GM10248 (cell line): ENCODE results near the gene GRIK5.

Experiments used
- CTCF ChIA-PET: fragments of 300-600 bp; sonication (Branson Sonifier 250); formaldehyde crosslinking; extraction: SDS; loops from one replicate; lab custom pipeline; 2021; ENCODE audit warnings: antibody characterized with exemption; lab: Yijun Ruan, JAX
- POLR2A ChIA-PET: fragments of 350-650 bp; sonication (Branson Sonifier 250); formaldehyde crosslinking; extraction: SDS; loops from one replicate; lab custom pipeline; 2020; ENCODE audit warnings: antibody characterized with exemption; lab: Yijun Ruan, JAX
- DNase-seq: peaks from one replicate; pipeline ENCODE4 v3.0.0; 2012; ENCODE audit errors: extremely low spot score
- TF ChIP-seq, protein P1 (sequence below): IDR thresholded peaks from 2 replicates; pipeline ENCODE4 v1.5.1; 2012; ENCODE audit warnings: mild to moderate bottlenecking, low read depth; ENCODE audit errors: extremely low read depth, missing control alignments, control extremely low read depth

Gene GRIK5

DNA sequence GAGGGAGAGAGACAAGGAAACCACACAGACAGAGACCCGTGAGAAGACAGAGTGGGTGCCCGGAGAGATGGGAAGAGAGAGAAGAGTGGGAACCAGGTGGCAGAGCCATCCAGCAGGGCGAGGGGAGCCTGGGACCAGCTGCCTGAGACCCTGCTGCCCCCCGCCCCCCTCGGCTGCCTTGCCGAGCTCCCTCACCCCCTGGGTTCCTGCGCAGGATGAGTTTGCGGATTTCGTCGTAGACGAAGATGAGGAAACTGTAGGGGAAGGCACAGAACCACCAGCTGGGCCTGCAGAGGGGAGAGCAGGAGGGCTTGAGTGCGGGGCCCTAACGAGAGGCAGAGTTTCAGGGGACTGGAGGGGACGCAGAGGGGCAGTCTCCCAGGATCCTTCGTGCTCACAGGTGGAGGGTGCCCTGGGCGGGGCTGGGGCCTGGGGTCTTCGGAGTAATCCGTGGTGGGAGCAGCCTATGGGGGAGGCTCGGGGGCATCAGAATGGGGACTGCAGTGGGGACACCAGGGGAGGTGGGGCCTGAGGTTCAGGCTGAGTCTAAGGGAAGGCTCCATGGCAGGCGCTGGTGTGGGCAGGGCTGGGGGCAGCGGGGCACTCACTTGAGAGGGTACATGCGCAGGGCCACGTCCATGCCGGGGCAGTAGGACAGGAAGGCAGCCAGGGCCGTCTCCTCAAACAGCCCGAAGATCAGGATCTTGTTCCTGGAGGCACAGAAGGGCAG, 102.8 kb downstream of the GRIK5 start:
- TF ChIP-seq, protein P1, sequence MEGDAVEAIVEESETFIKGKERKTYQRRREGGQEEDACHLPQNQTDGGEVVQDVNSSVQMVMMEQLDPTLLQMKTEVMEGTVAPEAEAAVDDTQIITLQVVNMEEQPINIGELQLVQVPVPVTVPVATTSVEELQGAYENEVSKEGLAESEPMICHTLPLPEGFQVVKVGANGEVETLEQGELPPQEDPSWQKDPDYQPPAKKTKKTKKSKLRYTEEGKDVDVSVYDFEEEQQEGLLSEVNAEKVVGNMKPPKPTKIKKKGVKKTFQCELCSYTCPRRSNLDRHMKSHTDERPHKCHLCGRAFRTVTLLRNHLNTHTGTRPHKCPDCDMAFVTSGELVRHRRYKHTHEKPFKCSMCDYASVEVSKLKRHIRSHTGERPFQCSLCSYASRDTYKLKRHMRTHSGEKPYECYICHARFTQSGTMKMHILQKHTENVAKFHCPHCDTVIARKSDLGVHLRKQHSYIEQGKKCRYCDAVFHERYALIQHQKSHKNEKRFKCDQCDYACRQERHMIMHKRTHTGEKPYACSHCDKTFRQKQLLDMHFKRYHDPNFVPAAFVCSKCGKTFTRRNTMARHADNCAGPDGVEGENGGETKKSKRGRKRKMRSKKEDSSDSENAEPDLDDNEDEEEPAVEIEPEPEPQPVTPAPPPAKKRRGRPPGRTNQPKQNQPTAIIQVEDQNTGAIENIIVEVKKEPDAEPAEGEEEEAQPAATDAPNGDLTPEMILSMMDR, result no peak
- CTCF ChIA-PET, result no interaction called here

DNA sequence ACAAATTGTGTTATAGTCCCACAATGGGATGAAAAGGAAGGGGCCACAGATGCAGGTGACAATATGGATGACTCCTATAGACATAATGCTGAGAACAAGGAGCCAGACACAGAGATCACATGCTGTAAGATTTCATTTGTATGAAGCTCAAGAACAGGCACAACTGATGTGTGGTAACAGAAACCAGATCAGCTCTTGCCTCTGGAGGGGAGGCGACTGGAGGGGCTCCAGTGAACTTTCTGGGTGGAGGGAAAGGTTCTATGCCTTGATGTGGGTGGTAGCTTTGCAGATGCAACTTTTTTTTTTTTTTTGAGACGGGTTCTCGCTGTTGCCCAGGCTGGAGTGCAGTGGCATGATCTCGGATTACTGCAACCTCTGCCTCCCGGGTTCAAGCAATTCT, 104.9 kb downstream of the GRIK5 start:
- TF ChIP-seq, protein P1, result no peak
- ChIA-PET POLR2A (no interaction called here), CTCF (interaction anchor here (1.4 to 1.6 kb wide), 2 partner anchors 20 to 63 kb away, joined by 5 to 6 read pairs; no protein-coding TSS in a partner anchor)
- DNase-seq, result no peak

More for the DNA sequence above, 102.8 kb downstream of the GRIK5 start:
- DNase-seq, result no peak
- POLR2A ChIA-PET, result no interaction called here

DNA sequence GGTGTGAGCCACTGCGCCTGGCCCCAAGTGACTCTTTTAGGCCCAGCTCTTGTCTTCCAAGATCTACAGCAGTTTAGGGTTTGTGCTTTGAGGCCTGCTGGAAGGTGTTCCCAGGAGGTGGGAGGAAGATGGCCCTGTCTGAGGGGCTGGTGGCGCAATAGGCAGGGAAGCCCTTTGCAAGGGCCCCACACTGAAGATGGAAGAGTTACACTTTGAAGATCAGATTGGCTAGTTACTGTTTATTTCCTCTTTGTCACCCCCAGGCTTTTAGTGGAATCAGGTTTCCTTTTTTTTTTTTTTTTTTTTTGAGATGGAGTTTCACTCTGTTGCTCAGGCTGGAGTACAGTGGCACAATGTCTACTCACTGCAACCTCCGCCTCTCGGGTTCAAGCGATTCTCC, 109.0 kb downstream of the GRIK5 start:
- ChIA-PET POLR2A (interaction anchor here (0.6 kb wide), 1 partner anchor 90 kb away, joined by 3 read pairs; no protein-coding TSS in a partner anchor), CTCF (interaction anchor here (1.3 to 3.8 kb wide), 2 partner anchors 14 to 88 kb away, joined by 3 to 23 read pairs; no protein-coding TSS in a partner anchor)
- TF ChIP-seq, protein P1, result no peak
- DNase-seq, result no peak

DNA sequence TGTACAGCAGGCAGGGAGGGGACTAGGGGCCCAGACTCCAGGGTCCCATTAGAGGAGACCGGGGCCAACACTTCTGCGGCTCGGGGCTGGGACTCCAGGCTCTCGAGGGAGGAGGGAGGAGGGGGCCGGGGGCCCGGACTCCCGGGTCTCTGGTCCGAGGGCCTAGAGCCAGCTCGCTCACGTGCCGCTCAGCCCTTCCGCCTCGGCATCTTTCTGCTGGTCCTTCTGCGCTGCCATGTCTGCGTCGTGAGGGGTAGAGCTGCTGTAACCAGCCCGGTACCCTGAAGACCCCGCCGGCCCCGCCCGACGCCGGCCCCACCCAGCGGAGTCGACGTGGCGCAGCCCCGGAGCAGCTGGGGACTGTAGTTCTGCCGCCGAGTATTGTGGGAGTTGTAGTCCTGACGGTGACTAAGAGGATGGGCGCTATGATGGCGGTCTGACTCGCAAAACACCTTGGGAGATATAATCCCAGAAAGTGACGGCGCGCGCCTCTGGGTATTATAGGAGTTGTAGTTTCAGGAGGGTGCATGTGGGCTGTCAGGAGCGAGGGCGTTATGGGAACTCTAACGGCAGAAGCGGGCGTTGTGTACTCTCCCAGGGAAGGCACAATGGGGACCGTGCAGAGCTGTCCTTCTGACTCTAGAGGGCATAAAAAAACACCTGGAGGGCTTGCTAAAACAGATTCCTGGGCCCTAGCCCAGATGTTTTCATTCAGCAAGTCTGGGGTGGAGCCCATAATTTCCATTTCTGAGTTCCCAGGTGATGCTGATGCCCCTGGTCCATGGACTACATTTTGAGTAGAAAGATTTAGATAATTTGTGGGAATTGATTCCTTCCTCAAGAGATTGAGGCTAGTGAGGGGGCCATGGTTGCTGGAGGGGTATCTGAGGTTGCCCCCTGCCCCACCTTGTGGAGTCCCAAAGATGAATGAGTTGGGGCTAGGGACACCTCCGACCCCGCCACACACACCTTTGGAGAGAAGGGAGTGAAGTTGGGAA, 110.7 kb downstream of the GRIK5 start, which contains the start of gene RABAC1:
Gene RABAC1 (minus strand): TSS at position 266 of the 998 bp plus-strand sequence. CDS start 29 bp downstream, at position 237.
- TF ChIP-seq, protein P1, result peak; percentile 32
- POLR2A ChIA-PET, result interaction anchor here (1.9 to 3.9 kb wide), 2 partner anchors 87 to 100 kb away, joined by 4 to 13 read pairs; partner anchors contain the start of gene RPS19
- DNase-seq, result peak; percentile 95
- CTCF ChIA-PET, result interaction anchor here (1.1 to 4.3 kb wide), 9 partner anchors 12 to 206 kb away, joined by 3 to 32 read pairs (median 6); partner anchors contain the start of gene ERFL

DNA sequence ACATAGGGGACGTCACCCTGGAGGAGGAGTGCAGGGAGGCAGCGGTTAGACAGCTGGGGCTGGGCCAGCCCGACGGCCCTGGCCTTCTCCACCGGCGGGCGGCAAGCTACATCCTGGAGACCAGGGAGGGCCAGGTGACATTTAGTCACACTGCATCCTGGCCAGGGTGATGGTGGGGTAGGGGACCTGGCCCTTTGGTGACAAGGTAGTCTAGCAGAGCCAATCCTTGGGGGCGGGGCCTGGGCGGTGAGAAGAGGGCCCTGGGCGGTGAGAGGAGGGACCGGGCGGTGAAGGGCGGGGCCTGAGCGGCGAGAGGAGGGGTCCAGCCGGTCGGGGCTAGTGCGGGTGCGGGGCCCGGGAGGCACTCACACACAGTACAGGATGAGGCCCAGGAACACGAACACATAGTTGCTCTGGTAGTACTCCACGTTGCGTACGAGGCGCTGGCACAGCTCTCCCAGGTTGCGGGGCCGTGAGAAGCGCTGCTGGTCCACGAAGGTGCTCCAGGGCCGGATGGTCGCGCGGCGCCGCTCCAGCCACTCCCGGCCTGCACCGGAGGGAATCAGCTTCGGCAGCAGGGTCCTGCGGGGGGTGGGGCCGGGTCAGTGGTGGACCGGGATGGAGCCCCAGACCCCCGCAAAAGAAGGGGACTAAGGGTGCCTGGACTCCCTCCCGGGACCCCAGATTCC, 111.5 kb downstream of the GRIK5 start:
- TF ChIP-seq, protein P1, result no peak
- peak; percentile 86 for DNase-seq
- POLR2A ChIA-PET, result interaction anchor here (0.5 to 3.9 kb wide), 3 partner anchors 60 to 99 kb away, joined by 4 to 13 read pairs (median 9); partner anchors contain the start of gene RPS19
- CTCF ChIA-PET, result interaction anchor here (0.9 to 4.3 kb wide), 16 partner anchors 11 to 205 kb away, joined by 3 to 32 read pairs (median 4); partner anchors contain the start of genes ERFL and RPS19
